Raji (cell line): ENCODE measurements around the gene GLB1L2.

Source experiments
- POLR2A ChIP-seq: IDR thresholded peaks from 2 replicates; pipeline ENCODE4 v1.6.1; 2011; ENCODE audit warnings: low read depth, low read length, control low read depth; ENCODE audit not compliant: insufficient read depth

Gene GLB1L2

GRCh38 chr11:134385171-134385570 is 53.4 kb downstream of the GLB1L2 start:
- no peak for TF ChIP-seq POLR2A

- no peak for TF ChIP-seq POLR2A
Observed at GRCh38 chr11:134385774-134386565, 54.2 kb downstream of the GLB1L2 start.

GRCh38 chr11:134386945-134387344 is 55.2 kb downstream of the GLB1L2 start:
- no peak for TF ChIP-seq POLR2A

DNA sequence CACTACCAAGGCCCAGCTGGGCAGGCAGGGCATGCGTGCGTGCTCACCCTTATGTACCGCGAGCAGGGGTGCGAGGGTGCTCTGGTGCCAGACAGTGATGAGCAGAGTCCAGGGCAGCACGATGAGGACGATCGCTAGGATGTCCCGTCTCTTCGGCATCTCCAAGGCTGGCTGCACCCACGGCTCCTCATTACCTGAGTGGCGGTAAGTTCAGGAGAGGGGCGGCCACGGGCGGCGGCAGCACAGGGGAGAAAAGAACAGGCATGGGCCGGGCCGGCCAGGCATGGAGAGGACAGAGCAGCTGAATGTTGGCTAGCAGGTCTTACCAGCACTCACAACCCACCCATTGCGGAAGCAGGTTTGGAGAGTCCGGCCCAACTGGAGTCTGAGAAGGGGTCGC is 55.7 kb downstream of the GLB1L2 start:
- TF ChIP-seq POLR2A: no peak

- TF ChIP-seq POLR2A: no peak
Observed at GRCh38 chr11:134388590-134388989, 56.8 kb downstream of the GLB1L2 start.

GRCh38 chr11:134389464-134390180 is 57.8 kb downstream of the GLB1L2 start:
- no peak for TF ChIP-seq POLR2A

DNA sequence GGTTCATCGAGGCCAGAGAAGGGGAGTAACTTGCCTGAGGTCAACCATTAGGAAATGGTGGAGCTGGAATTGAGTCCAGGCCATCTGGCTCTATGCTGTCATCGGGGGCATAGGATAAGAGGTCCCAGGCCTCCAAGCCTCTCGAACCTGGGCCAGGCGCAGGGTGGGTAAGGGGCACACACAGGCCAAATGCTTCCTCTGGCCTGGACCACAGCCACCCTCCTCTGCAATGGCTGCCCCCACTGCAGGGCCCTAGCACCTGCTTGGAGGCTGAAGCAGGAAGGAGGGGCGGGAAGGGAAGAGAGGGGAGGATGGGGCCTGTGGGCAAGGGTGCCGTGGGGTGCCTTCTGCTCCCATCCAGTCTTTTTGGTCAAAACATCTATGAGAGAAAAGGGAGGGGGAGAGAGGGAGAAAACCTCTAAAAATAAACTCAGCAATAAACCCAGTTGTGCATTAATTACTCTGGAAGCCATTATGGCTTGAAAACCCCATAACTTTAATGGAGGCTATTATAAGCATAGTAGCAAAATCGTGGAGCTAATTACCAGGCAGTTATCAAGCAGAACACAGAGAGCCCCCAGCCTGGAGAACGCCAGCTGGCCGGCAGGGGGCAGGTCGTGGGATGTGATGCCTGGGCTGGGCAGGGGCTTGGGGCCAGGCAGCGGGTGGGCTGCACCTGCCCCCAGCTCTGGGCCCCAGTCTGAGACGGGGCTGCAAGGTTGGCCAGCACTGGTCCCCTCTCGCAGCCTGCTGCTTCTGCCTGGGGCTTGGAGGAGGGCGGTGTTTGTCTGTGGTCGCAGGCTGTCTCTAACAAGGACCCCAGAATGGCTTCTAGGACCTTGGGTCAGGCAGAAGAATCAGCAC is 59.1 kb downstream of the GLB1L2 start:
- TF ChIP-seq POLR2A: no peak

GRCh38 chr11:134391656-134392055 is 59.9 kb downstream of the GLB1L2 start:
- no peak for TF ChIP-seq POLR2A

GRCh38 chr11:134392953-134393615 is 61.3 kb downstream of the GLB1L2 start:
- TF ChIP-seq POLR2A: no peak

DNA sequence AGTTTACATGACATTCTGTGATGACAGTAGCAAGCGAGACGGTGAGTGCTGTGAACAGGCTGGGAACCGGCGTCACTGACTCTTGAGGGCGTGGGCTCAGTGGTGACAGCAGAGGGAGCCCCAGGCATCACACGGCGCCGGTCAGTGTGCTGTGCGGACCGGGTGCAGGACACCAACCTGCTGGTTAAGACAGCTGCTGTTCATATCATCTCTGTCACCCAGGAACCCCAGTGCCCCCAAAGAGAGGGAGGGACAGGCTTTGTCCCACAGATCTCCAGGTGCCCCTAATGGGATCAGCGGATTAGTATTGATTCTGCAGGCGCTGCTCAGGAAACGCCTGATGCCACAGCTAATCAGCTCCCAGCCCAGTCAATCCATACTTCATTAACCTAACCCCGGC is 61.9 kb downstream of the GLB1L2 start:
- TF ChIP-seq POLR2A: no peak

DNA sequence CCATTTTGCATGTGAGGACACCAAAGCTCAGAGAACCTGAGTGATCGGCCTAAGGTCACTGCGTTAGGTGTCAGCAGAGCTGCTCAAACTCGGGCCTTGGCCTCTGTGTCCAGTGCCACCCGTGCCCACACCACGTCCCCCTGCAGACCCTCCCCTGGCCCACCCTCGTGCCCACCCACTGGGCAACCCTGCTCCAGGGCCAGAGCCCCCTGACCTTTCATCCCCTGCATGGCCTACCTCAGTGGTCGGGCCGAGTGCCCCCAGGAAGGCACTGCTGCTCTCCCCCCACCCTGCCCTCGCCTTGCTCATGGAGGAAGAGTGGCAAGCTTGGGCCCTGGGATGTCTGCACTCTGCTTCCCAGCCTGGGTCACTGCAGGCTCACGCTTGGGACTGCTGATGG is 62.5 kb downstream of the GLB1L2 start:
- TF ChIP-seq POLR2A: no peak

- no peak for TF ChIP-seq POLR2A
Observed at GRCh38 chr11:134395002-134395401, 63.2 kb downstream of the GLB1L2 start.

DNA sequence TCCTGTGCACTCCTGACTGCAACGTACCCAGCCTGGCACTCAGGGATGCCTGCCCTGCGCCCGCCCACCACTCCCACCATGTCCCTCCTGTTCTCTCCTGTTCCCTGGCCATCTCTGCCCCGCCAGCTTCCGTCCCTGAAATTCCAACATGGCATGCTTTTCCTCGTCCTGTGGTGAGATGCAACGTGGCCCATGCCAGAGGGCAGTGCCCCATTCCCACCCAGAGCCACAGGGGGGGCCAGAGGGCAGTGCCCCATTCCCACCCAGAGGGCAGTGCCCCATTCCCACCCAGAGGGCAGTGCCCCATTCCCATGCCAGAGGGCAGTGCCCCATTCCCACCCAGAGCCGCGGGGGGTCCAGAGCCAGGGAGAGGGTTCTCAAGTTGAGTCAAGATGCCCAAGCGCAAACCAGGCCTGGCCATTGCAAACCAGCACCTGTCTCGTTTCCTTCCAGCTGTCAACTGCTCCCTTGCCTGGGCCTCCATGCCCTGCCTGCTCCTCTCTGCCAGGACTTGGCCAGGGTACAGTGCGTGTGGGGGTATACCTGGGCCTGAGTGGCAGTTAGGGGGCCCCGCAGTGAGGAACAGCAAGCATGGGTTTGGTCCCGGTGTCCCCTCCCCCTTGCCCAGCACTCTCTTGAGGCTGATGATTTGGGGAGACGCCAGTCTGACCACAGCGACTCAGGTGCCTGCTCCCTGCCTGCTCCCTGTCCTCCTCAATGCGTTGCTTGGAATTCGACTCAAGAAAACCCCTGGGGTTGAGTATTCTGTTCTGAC is 65.7 kb downstream of the GLB1L2 start:
- no peak for TF ChIP-seq POLR2A

- TF ChIP-seq POLR2A: no peak
Observed at GRCh38 chr11:134398079-134398444, 66.3 kb downstream of the GLB1L2 start.

DNA sequence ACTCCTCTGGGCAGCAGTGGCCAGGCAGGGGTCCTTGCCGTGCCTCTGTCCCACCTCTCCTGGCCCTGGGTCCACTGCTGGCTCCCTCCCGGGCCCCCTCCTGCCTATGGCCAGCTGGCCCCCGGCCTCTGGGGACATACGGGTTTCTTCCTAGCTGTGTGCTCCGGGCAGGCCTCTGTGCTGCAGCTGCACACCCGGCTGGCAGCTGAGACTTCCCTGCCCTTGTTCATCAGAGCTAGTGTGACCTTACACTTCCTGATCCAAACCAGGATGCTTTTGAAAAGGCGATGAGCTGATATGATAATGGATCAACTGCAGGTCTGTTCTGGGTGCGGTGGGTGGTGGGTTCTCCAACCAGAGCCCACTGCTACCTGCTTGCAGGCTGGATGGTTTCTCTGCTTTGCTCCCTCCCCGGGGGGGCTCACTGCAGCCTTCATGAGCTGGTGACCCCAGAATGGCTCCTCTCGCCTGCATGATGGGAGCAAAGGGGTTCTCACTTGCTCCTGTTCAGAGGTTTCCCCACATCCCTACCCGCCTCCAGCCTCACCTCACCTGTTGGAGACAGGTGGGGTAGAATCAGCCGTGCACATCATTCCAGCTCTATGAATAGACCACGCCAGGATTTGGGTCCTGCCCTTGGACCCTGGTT is 67.0 kb downstream of the GLB1L2 start:
- no peak for TF ChIP-seq POLR2A

- TF ChIP-seq POLR2A: no peak
Observed at GRCh38 chr11:134399293-134399654, 67.5 kb downstream of the GLB1L2 start.
